ENCODE data around the gene TDRD12. TPM values are rescaled to one million over a fixed set of nuclear protein-coding genes. Genes with fewer than 3 reads are reported as not detected.

TDRD12 gene
- polyA plus RNA-seq (2011; rRNA removed) = 0.07 and 0.09 TPM in 2 replicates
- polyA minus RNA-seq (2011; rRNA and poly(A)+ RNA removed) = 0.04 TPM in 1 of 2 replicates, not detected in the other

GRCh38 chr19:32719611-32720059, at the start of gene TDRD12:
TDRD12 (plus strand) TSS chr19:32719767; CDS start chr19:32720073, 306 bp downstream.
- Histone ChIP-seq H3K9me3 (ENCODE audit: control insufficient read depth, insufficient read depth, low read length) (peaks cover 11% of the 10 kb centered on the region; the same call in 1 of the 2 replicates), H3K4me3 (ENCODE audit: low read depth, low read length) (no peak within 1 kb of the TSS), H3K27me3 (ENCODE audit: control insufficient read depth, insufficient read depth, low read length) (no peaks in the 10 kb centered on the region), H3K27ac (ENCODE audit: low read depth, low read length) (no peak within 1 kb of the TSS)
- ChIA-PET POLR2A (no interaction called here), CTCF (no interaction called here)
- no peak for DNase-seq (ENCODE audit: low read depth, low spot score)
- no peak for TF ChIP-seq CTCF (IDR thresholded peaks at IDR 0.05; ENCODE audit: low read depth, low read length)

- TF ChIP-seq CTCF (IDR thresholded peaks at IDR 0.05; ENCODE audit: low read depth, low read length) = no peak
- DNase-seq (ENCODE audit: low read depth, low spot score) = no peak
- ChIA-PET POLR2A (interaction anchor here (0.6 kb wide), 1 partner anchor 10 kb away, joined by 11 read pairs; no protein-coding TSS in a partner anchor), CTCF (interaction anchor here (0.6 kb wide), 1 partner anchor 102 kb away, joined by 3 read pairs; no protein-coding TSS in a partner anchor)
- Histone ChIP-seq H3K27ac (ENCODE audit: low read depth, low read length) (no peak overlapping the region), H3K27me3 (ENCODE audit: control insufficient read depth, insufficient read depth, low read length) (peaks cover 12% of the 10 kb centered on the region), H3K4me3 (ENCODE audit: low read depth, low read length) (no peak overlapping the region), H3K9me3 (ENCODE audit: control insufficient read depth, insufficient read depth, low read length) (no peaks in the 10 kb centered on the region; the same call in 1 of the 2 replicates)
Measured at GRCh38 chr19:32671883-32672593, 47.5 kb upstream of the TDRD12 start.

- H3K27ac ChIP-seq (ENCODE audit: low read depth, low read length) = no peak overlapping the region
- no peak for DNase-seq (ENCODE audit: low read depth, low spot score)
- TF ChIP-seq CTCF (IDR thresholded peaks at IDR 0.05; ENCODE audit: low read depth, low read length) = no peak
- ChIA-PET POLR2A (no interaction called here), CTCF (no interaction called here)
- peaks cover 19% of the 10 kb centered on the region for H3K27me3 ChIP-seq (ENCODE audit: control insufficient read depth, insufficient read depth, low read length)
- H3K9me3 ChIP-seq (ENCODE audit: control insufficient read depth, insufficient read depth, low read length) = no peaks in the 10 kb centered on the region; the same call in 1 of the 2 replicates
- no peak overlapping the region for H3K4me3 ChIP-seq (ENCODE audit: low read depth, low read length)
Measured at GRCh38 chr19:32672841-32673240, 46.7 kb upstream of the TDRD12 start.

GRCh38 chr19:32673573-32673972, 46.0 kb upstream of the TDRD12 start:
- TF ChIP-seq CTCF (IDR thresholded peaks at IDR 0.05; ENCODE audit: low read depth, low read length) = no peak
- H3K27me3 ChIP-seq (ENCODE audit: control insufficient read depth, insufficient read depth, low read length) = peaks cover 20% of the 10 kb centered on the region
- DNase-seq (ENCODE audit: low read depth, low spot score) = no peak
- peak overlapping the region; percentile 17; the same call in 1 of the 2 replicates for H3K4me3 ChIP-seq (ENCODE audit: low read depth, low read length)
- CTCF ChIA-PET = interaction anchor here (0.7 kb wide), 1 partner anchor 247 kb away, joined by 3 read pairs; no protein-coding TSS in a partner anchor
- POLR2A ChIA-PET = no interaction called here
- H3K9me3 ChIP-seq (ENCODE audit: control insufficient read depth, insufficient read depth, low read length) = no peaks in the 10 kb centered on the region; the same call in 1 of the 2 replicates
- no peak overlapping the region for H3K27ac ChIP-seq (ENCODE audit: low read depth, low read length)
